Measurements from ENCODE around the gene RANBP3L. TPM values are rescaled to one million over a fixed set of nuclear protein-coding genes. Genes with fewer than 3 reads are reported as not detected.

The RANBP3L gene
- total RNA-seq, 2 experiments from 2014 or later, result not detected

GRCh38 chr5:36236801-36237200, 64.9 kb downstream of the RANBP3L start:
- no peak for DNase-seq
- H3K4me1 Mint-ChIP-seq, result peaks cover 22% of the 10 kb centered on the region
- H3K9me3 Mint-ChIP-seq (ENCODE audit: low read depth), result no peaks in the 10 kb centered on the region
- no peak for ATAC-seq
- H3K36me3 Mint-ChIP-seq, result peaks cover 2% of the 10 kb centered on the region
- no peak overlapping the region for H3K27ac Mint-ChIP-seq
- CTCF ChIA-PET, result interaction anchor here (1.0 to 1.3 kb wide), 2 partner anchors 59 to 157 kb away, joined by 3 read pairs; no protein-coding TSS in a partner anchor
- no peak overlapping the region for H3K4me3 Mint-ChIP-seq
- no peaks in the 10 kb centered on the region for H3K27me3 Mint-ChIP-seq

DNA sequence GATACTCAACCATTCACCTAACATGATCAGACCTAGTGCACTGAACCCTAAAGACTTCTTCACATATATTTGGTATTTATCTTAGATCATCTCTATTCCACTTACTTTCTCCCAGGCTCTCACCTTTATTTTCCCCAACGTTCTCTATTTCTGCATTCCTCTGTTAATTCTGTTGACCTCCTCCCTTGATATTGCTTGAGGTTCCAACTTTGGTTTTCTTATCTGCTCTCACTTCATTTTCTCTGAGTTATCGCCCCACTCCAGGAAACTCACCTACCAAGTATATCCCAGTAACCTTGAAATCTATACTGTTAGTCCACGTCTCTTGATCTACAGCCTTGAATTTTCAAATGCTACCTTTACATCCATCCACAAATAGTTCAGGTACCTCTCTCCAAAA, 69.2 kb downstream of the RANBP3L start:
- Mint-ChIP-seq H3K27ac (no peak overlapping the region), H3K27me3 (no peaks in the 10 kb centered on the region), H3K4me1 (peaks cover under 1% of the 10 kb centered on the region), H3K4me3 (no peak overlapping the region), H3K36me3 (no peaks in the 10 kb centered on the region), H3K9me3 (ENCODE audit: low read depth) (no peaks in the 10 kb centered on the region)
- DNase-seq (no peak), ATAC-seq (no peak)
- CTCF ChIA-PET, result interaction anchor here (1.4 kb wide), 1 partner anchor 9 kb away, joined by 4 read pairs; no protein-coding TSS in a partner anchor

- H3K27me3 Mint-ChIP-seq, result no peaks in the 10 kb centered on the region
- DNase-seq (no peak), ATAC-seq (no peak)
- no peaks in the 10 kb centered on the region for H3K9me3 Mint-ChIP-seq (ENCODE audit: low read depth)
- H3K4me3 Mint-ChIP-seq, result no peak overlapping the region
- H3K36me3 Mint-ChIP-seq, result peaks cover 3% of the 10 kb centered on the region
- CTCF ChIA-PET, result interaction anchor here (0.9 to 1.1 kb wide), 2 partner anchors 11 to 151 kb away, joined by 4 read pairs; no protein-coding TSS in a partner anchor
- no peaks in the 10 kb centered on the region for H3K4me1 Mint-ChIP-seq
- no peak overlapping the region for H3K27ac Mint-ChIP-seq
Observed at GRCh38 chr5:36230151-36230790, 71.4 kb downstream of the RANBP3L start.

DNA sequence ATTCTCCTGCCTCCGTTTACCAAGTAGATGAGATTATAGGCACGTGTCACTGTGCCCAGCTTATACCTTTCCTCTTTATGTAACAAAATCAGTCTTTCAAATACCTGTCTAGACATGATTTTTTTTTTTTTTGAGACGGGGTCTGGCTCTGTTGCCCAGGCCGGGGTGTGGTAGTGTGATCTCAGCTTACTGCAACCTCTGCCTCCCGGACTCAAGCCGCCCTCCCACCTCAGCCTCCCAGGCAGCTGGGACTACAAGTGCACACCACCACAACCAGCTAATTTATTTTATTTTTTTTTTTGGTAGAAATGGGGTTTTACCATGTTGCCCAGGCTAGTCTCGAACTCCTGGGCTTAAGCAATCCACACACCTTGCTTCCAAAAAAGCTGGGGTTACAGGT, 73.2 kb downstream of the RANBP3L start:
- CTCF ChIA-PET, result interaction anchor here (1.5 kb wide), 1 partner anchor 12 kb away, joined by 4 read pairs; no protein-coding TSS in a partner anchor
- H3K36me3 Mint-ChIP-seq, result peaks cover 9% of the 10 kb centered on the region
- no peaks in the 10 kb centered on the region for H3K27me3 Mint-ChIP-seq
- H3K4me3 Mint-ChIP-seq, result no peak overlapping the region
- no peak for ATAC-seq
- no peak for DNase-seq
- no peaks in the 10 kb centered on the region for H3K4me1 Mint-ChIP-seq
- H3K27ac Mint-ChIP-seq, result no peak overlapping the region
- H3K9me3 Mint-ChIP-seq (ENCODE audit: low read depth), result no peaks in the 10 kb centered on the region

DNA sequence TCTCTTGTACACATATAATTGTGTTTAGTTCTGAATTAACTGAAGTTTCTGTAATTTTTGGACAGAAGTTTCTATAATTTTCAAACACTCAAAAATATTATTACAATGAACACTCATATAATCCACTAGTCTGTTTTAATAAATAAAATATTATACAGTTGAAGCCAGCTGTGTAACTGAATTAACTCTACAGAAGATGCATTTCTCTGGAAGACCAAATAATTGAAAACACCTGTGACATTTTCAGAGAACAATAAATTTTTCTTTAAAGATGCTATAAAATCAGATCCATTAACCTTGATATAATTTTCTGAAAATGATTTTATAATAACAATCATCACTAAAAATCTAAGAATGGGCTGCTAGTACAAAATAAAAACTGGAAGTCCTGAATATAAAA, 74.7 kb downstream of the RANBP3L start:
- ATAC-seq, result no peak
- Mint-ChIP-seq H3K9me3 (ENCODE audit: low read depth) (no peaks in the 10 kb centered on the region), H3K27ac (no peak overlapping the region), H3K36me3 (peaks cover 9% of the 10 kb centered on the region), H3K27me3 (no peaks in the 10 kb centered on the region), H3K4me3 (no peak overlapping the region), H3K4me1 (no peaks in the 10 kb centered on the region)
- CTCF ChIA-PET, result interaction anchor here (1.3 to 1.5 kb wide), 2 partner anchors 14 to 15 kb away, joined by 3 to 4 read pairs; partner anchors contain the start of gene NADK2
- no peak for DNase-seq

GRCh38 chr5:36222620-36223019, 79.1 kb downstream of the RANBP3L start:
- DNase-seq (no peak), ATAC-seq (no peak)
- Mint-ChIP-seq H3K4me1 (no peaks in the 10 kb centered on the region), H3K9me3 (ENCODE audit: low read depth) (no peaks in the 10 kb centered on the region), H3K4me3 (no peak overlapping the region), H3K36me3 (peaks cover 16% of the 10 kb centered on the region), H3K27me3 (no peaks in the 10 kb centered on the region), H3K27ac (no peak overlapping the region)
- CTCF ChIA-PET, result no interaction called here

DNA sequence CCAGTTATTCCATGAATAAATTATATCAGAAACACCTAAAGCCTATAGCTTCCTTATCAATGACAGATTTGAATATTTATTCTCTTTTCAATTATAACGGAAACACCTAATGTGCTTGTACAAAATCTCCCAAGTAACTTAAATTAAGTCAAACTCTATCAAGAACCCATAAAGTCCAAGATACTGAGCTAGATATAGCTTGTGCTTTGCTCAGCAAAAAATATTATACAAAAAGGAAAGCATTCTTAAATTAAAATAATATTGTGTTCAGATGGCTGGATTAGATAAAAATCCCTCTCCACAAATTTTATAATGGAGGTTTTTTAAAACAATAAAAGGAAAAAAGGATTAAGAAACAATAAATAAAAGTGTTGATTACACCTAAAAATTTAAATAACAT, 83.7 kb downstream of the RANBP3L start:
- H3K27ac Mint-ChIP-seq, result no peak overlapping the region
- ATAC-seq (no peak), DNase-seq (no peak)
- CTCF ChIA-PET, result interaction anchor here (0.9 to 1.0 kb wide), 3 partner anchors 8 to 139 kb away, joined by 3 read pairs; partner anchors contain the start of gene NADK2
- H3K9me3 Mint-ChIP-seq (ENCODE audit: low read depth), result no peaks in the 10 kb centered on the region
- H3K27me3 Mint-ChIP-seq, result no peaks in the 10 kb centered on the region
- H3K4me1 Mint-ChIP-seq, result no peaks in the 10 kb centered on the region
- no peak overlapping the region for H3K4me3 Mint-ChIP-seq
- H3K36me3 Mint-ChIP-seq, result peaks cover 14% of the 10 kb centered on the region

GRCh38 chr5:36217567-36217966, 84.1 kb downstream of the RANBP3L start:
- Mint-ChIP-seq H3K4me3 (no peak overlapping the region), H3K36me3 (peaks cover 16% of the 10 kb centered on the region), H3K27ac (no peak overlapping the region), H3K4me1 (no peaks in the 10 kb centered on the region), H3K27me3 (no peaks in the 10 kb centered on the region), H3K9me3 (ENCODE audit: low read depth) (no peaks in the 10 kb centered on the region)
- CTCF ChIA-PET, result interaction anchor here (0.9 to 1.7 kb wide), 5 partner anchors 9 to 139 kb away, joined by 3 to 4 read pairs (median 3); partner anchors contain the start of gene NADK2
- ATAC-seq (no peak), DNase-seq (no peak)

- Mint-ChIP-seq H3K36me3 (peaks cover 20% of the 10 kb centered on the region), H3K4me3 (no peak overlapping the region), H3K4me1 (no peaks in the 10 kb centered on the region), H3K27me3 (no peaks in the 10 kb centered on the region), H3K9me3 (ENCODE audit: low read depth) (no peaks in the 10 kb centered on the region), H3K27ac (no peak overlapping the region)
- CTCF ChIA-PET, result interaction anchor here (1.7 kb wide), 1 partner anchor 26 kb away, joined by 4 read pairs; the partner anchor contains the start of gene NADK2
- no peak for ATAC-seq
- no peak for DNase-seq
Observed at GRCh38 chr5:36215910-36216309, 85.8 kb downstream of the RANBP3L start.

GRCh38 chr5:36214436-36214835, 87.3 kb downstream of the RANBP3L start:
- CTCF ChIA-PET, result no interaction called here
- Mint-ChIP-seq H3K36me3 (peaks cover 17% of the 10 kb centered on the region), H3K9me3 (ENCODE audit: low read depth) (no peaks in the 10 kb centered on the region), H3K4me3 (no peak overlapping the region), H3K27me3 (no peaks in the 10 kb centered on the region), H3K4me1 (no peaks in the 10 kb centered on the region), H3K27ac (no peak overlapping the region)
- no peak for DNase-seq
- ATAC-seq, result no peak

DNA sequence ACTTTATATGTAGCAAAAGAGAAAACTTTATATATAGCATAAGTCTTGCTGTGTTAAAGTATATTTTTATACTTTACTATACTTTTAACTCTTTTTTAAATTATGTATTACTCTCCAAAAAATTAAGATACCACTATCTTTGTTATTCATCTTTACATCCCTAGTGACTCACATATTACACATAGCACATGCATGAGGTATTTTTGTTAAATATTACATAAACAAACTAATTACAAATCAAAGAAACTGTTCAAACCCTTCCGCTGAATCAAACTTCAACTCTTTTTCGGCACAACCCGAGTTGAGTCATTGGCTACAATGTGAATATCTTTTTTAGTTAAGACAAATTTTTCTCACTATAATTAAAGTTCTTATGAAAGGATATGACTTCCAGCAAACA, 92.0 kb downstream of the RANBP3L start:
- H3K36me3 Mint-ChIP-seq, result peaks cover 25% of the 10 kb centered on the region

GRCh38 chr5:36208786-36209185, 92.9 kb downstream of the RANBP3L start:
- Mint-ChIP-seq H3K36me3 (peaks cover 24% of the 10 kb centered on the region), H3K4me3 (no peak overlapping the region), H3K4me1 (no peaks in the 10 kb centered on the region), H3K9me3 (ENCODE audit: low read depth) (no peaks in the 10 kb centered on the region), H3K27ac (no peak overlapping the region), H3K27me3 (no peaks in the 10 kb centered on the region)
- DNase-seq, result no peak
- no peak for ATAC-seq
- CTCF ChIA-PET, result no interaction called here

More for the DNA sequence above, 92.0 kb downstream of the RANBP3L start:
- ATAC-seq, result no peak
- Mint-ChIP-seq H3K27ac (no peak overlapping the region), H3K27me3 (no peaks in the 10 kb centered on the region), H3K9me3 (ENCODE audit: low read depth) (no peaks in the 10 kb centered on the region), H3K4me1 (no peaks in the 10 kb centered on the region), H3K4me3 (no peak overlapping the region)
- CTCF ChIA-PET, result interaction anchor here (1.4 kb wide), 1 partner anchor 131 kb away, joined by 5 read pairs; no protein-coding TSS in a partner anchor
- DNase-seq, result no peak

DNA sequence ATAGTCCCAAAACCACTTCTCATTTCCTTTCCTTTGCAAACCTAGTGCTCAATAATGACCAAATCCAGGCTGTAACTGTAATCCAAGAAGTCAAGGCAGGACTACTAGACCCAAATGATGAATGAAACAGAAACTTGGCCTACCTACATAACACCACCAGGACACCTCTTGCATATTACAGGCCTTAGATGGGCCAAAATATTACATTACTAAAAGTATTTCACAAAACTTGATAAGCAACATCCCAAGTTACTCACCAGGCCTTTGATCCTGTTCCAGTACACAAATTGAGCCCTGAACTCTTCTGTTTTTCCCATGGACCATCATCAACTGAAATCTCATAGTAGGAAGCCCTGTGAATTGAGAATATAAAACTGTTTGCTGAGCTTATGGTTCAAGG, 94.8 kb downstream of the RANBP3L start:
- Mint-ChIP-seq H3K4me1 (no peaks in the 10 kb centered on the region), H3K27me3 (no peaks in the 10 kb centered on the region), H3K36me3 (peaks cover 18% of the 10 kb centered on the region), H3K4me3 (no peak overlapping the region), H3K27ac (no peak overlapping the region), H3K9me3 (ENCODE audit: low read depth) (no peaks in the 10 kb centered on the region)
- no peak for ATAC-seq
- CTCF ChIA-PET, result no interaction called here
- no peak for DNase-seq

DNA sequence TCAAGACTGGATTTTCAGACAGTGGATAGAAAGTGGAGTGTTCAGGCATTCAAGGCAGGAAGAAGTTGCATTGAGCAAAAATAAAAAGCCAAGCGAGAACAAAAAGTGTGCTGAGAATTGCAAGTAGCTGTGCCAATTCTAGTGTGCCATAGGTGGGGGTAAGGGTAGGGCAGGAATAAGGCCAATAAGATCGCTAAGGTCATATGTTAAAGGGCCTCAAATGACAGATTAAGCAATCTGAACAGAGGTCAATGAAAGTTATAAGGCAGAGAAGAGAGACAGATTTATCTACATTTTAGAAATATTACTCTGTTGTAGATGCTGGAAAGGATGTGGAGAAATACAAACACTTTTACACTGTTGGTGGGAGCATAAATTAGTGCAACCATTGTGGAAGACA, 96.4 kb downstream of the RANBP3L start:
- Mint-ChIP-seq H3K36me3 (peaks cover 16% of the 10 kb centered on the region), H3K4me1 (no peaks in the 10 kb centered on the region), H3K27me3 (no peaks in the 10 kb centered on the region), H3K9me3 (ENCODE audit: low read depth) (no peaks in the 10 kb centered on the region), H3K4me3 (no peak overlapping the region), H3K27ac (no peak overlapping the region)
- no peak for DNase-seq
- ATAC-seq, result no peak
- CTCF ChIA-PET, result no interaction called here

Measured in activated CD8-positive, alpha-beta memory T cell treated with anti-CD3 and anti-CD28 coated beads, Interleukin-2, amount 10 ng/mL, durations not matched to agents 7 days and 5 days (primary cell).